ENCODE results near the gene ZNF827. TPM values are rescaled to one million over a fixed set of nuclear protein-coding genes. Genes with fewer than 3 reads are reported as not detected.
"Not testable (repeated sequence)": the region's sequence is repeated elsewhere in the genome, so short reads cannot be mapped to it uniquely, and the experiment has no call there.

ZNF827 gene
- total RNA-seq, 1 experiment from 2014 or later: 22.4 TPM

- Histone ChIP-seq H3K9me2 (ENCODE audit: insufficient read depth) (no peaks in the 10 kb centered on the region), H3F3A (ENCODE audit: insufficient read depth, low read depth) (no peaks in the 10 kb centered on the region), H4K20me1 (ENCODE audit: insufficient read depth) (no peaks in the 10 kb centered on the region), H3K4me2 (no peak overlapping the region), H3K27me3 (ENCODE audit: insufficient read depth, low read depth) (no peaks in the 10 kb centered on the region), H3K79me2 (ENCODE audit: low read depth) (no peaks in the 10 kb centered on the region), H3K36me3 (ENCODE audit: low read depth) (0 out of 2 replicates have a peak, but pooled peaks cover 4% of the 10 kb centered on the region), H3K9me3 (ENCODE audit: insufficient read depth, low read depth) (no peaks in the 10 kb centered on the region), H3K4me3 (no peak overlapping the region), H3K4me1 (replicated peaks; ENCODE audit: insufficient read depth) (0 out of 2 replicates have a peak, but pooled peaks cover 5% of the 10 kb centered on the region), H2AFZ (no peak overlapping the region), H3K27ac (no peak overlapping the region)
- ChIA-PET POLR2A (ENCODE audit: unreplicated experiment) (no interaction called here), CTCF (no interaction called here)
- no TSS peak for BruUV-seq (replicated peaks)
- TF ChIP-seq EZH2 (IDR thresholded peaks at IDR 0.05; ENCODE audit: low read depth): no peak
- TF ChIP-seq CTCF (conservative IDR thresholded peaks at IDR 0.05): peak; percentile 52
- intact Hi-C loops (cut with micrococcal nuclease; ENCODE audit: unreplicated experiment): no loop called here
- DNase-seq: peak in 1 of 2 experiments; percentile 38
Measured at GRCh38 chr4:145840162-145840768, 98.4 kb downstream of the ZNF827 start.

DNA sequence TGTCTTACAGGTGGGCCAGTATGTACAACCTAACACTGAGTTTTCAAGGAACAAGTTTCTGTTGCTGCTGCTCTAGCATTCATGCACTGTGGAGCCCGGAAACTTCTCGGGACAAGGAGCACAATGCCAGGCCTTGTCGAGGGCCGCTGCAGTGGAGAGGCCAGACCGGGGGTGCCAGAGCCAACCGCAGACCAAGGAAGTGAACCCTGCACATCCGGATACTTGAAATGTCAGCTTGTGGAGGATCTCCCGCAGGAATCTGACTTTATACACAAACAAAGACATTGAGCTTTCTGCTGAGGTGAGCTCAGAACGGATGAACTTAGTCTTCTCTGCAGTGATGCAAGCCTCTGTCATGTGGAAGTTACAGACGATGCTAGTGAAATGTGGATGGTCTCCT is 99.5 kb downstream of the ZNF827 start:
- no peaks in the 10 kb centered on the region for H4K20me1 ChIP-seq (ENCODE audit: insufficient read depth)
- H3K4me2 ChIP-seq: no peak overlapping the region
- H3K9me3 ChIP-seq (ENCODE audit: insufficient read depth, low read depth): no peaks in the 10 kb centered on the region
- H3K36me3 ChIP-seq (ENCODE audit: low read depth): no peaks in the 10 kb centered on the region
- no peaks in the 10 kb centered on the region for H3F3A ChIP-seq (ENCODE audit: insufficient read depth, low read depth)
- intact Hi-C loops (cut with micrococcal nuclease; ENCODE audit: unreplicated experiment): no loop called here
- H3K9me2 ChIP-seq (ENCODE audit: insufficient read depth): no peaks in the 10 kb centered on the region
- 0 out of 2 replicates have a peak, but pooled peaks cover 5% of the 10 kb centered on the region for H3K4me1 ChIP-seq (replicated peaks; ENCODE audit: insufficient read depth)
- CTCF ChIA-PET: no interaction called here
- no peak overlapping the region for H3K4me3 ChIP-seq
- no peaks in the 10 kb centered on the region for H3K79me2 ChIP-seq (ENCODE audit: low read depth)
- H3K27me3 ChIP-seq (ENCODE audit: insufficient read depth, low read depth): no peaks in the 10 kb centered on the region
- H2AFZ ChIP-seq: no peak overlapping the region
- BruUV-seq (replicated peaks): no TSS peak
- no peak for TF ChIP-seq EZH2 (IDR thresholded peaks at IDR 0.05; ENCODE audit: low read depth)
- no peak for TF ChIP-seq CTCF (conservative IDR thresholded peaks at IDR 0.05)
- no peak overlapping the region for H3K27ac ChIP-seq
- POLR2A ChIA-PET (ENCODE audit: unreplicated experiment): no interaction called here
- no peak for DNase-seq

GRCh38 chr4:145832384-145832783 is 106.2 kb downstream of the ZNF827 start:
- POLR2A ChIA-PET (ENCODE audit: unreplicated experiment); DNase-seq; H3K36me3 ChIP-seq (ENCODE audit: low read depth); H3K27me3 ChIP-seq (ENCODE audit: insufficient read depth, low read depth); H3K4me3 ChIP-seq; intact Hi-C loops (cut with micrococcal nuclease; ENCODE audit: unreplicated experiment); CTCF ChIA-PET; H3F3A ChIP-seq (ENCODE audit: insufficient read depth, low read depth); H3K9me2 ChIP-seq (ENCODE audit: insufficient read depth); H3K4me2 ChIP-seq; H3K4me1 ChIP-seq (replicated peaks; ENCODE audit: insufficient read depth); H3K27ac ChIP-seq; BruUV-seq (replicated peaks); H2AFZ ChIP-seq; H3K9me3 ChIP-seq (ENCODE audit: insufficient read depth, low read depth); H3K79me2 ChIP-seq (ENCODE audit: low read depth); H4K20me1 ChIP-seq (ENCODE audit: insufficient read depth): not testable (repeated sequence)

GRCh38 chr4:145830699-145831098 is 107.9 kb downstream of the ZNF827 start:
- H3K9me2 ChIP-seq (ENCODE audit: insufficient read depth): no peaks in the 10 kb centered on the region
- H3F3A ChIP-seq (ENCODE audit: insufficient read depth, low read depth): no peaks in the 10 kb centered on the region
- ChIA-PET POLR2A (ENCODE audit: unreplicated experiment) (no interaction called here), CTCF (no interaction called here)
- H3K79me2 ChIP-seq (ENCODE audit: low read depth): no peaks in the 10 kb centered on the region
- no peak overlapping the region for H3K27ac ChIP-seq
- H3K36me3 ChIP-seq (ENCODE audit: low read depth): no peaks in the 10 kb centered on the region
- no peaks in the 10 kb centered on the region for H4K20me1 ChIP-seq (ENCODE audit: insufficient read depth)
- no peaks in the 10 kb centered on the region for H3K27me3 ChIP-seq (ENCODE audit: insufficient read depth, low read depth)
- H3K4me2 ChIP-seq: no peak overlapping the region
- TF ChIP-seq EZH2 (IDR thresholded peaks at IDR 0.05; ENCODE audit: low read depth) (no peak), CTCF (conservative IDR thresholded peaks at IDR 0.05) (no peak)
- intact Hi-C loops (cut with micrococcal nuclease; ENCODE audit: unreplicated experiment): no loop called here
- no peaks in the 10 kb centered on the region for H3K9me3 ChIP-seq (ENCODE audit: insufficient read depth, low read depth)
- H2AFZ ChIP-seq: no peak overlapping the region
- H3K4me1 ChIP-seq (replicated peaks; ENCODE audit: insufficient read depth): no peaks in the 10 kb centered on the region
- no TSS peak for BruUV-seq (replicated peaks)
- no peak for DNase-seq
- H3K4me3 ChIP-seq: no peak overlapping the region
